ENCODE measurements around the gene CATSPERD. TPM values are rescaled to one million over a fixed set of nuclear protein-coding genes. Genes with fewer than 3 reads are reported as not detected.

CATSPERD gene
- total RNA-seq, 2 experiments from 2014 or later, result not detected

GRCh38 chr19:5805462-5806132 is 85.2 kb downstream of the CATSPERD start:
- peaks cover 33% of the 10 kb centered on the region for H3K27me3 Mint-ChIP-seq
- no peak overlapping the region for H3K27ac Mint-ChIP-seq
- no peaks in the 10 kb centered on the region for H3K9me3 Mint-ChIP-seq
- H3K4me1 Mint-ChIP-seq, result peaks cover 19% of the 10 kb centered on the region
- no peak overlapping the region for H3K4me3 Mint-ChIP-seq
- DNase-seq, result peak; percentile 70
- H3K36me3 Mint-ChIP-seq, result no peaks in the 10 kb centered on the region

DNA sequence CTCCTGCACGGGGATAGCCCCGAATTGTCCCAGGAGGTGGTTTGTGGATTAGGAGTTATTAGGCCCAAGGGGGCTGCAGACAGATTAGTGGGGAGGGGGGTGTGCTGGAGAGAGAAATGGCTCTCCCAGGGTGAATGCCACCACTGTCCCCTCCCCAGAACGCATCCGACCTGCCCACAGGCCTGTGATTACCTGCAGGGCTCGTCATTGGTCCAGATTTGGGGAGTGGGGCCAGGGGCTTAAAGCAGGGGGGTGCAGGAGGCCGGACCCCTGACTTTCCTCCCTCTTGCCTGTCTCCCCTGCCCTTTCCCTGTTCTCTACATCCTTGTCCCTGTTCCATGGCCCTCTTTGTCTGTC is 85.7 kb downstream of the CATSPERD start:
- Mint-ChIP-seq H3K4me1 (peaks cover 19% of the 10 kb centered on the region), H3K27ac (no peak overlapping the region), H3K4me3 (no peak overlapping the region), H3K27me3 (peaks cover 27% of the 10 kb centered on the region), H3K36me3 (no peaks in the 10 kb centered on the region), H3K9me3 (no peaks in the 10 kb centered on the region)
- DNase-seq, result no peak

DNA sequence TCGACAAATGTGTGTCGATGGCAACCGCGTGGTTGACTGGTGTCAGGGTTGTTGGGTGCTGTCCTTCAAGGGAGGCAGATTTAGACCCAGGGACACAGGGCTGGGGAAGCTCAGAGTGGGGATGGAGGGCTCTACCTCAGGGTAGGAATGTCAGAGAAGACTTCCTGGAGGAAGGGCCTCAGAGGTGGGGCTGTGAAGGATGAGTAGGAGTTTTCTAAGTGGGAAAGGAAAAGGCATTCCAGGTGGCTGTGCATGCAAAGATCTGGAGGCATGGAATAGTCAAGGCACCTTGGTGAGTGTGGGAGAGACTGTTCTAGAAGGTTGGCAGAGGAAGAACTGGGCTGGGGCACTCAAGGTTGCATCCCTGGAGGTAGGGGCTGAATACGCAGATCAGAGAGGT is 86.5 kb downstream of the CATSPERD start:
- no peak for DNase-seq
- Mint-ChIP-seq H3K4me3 (no peak overlapping the region), H3K9me3 (no peaks in the 10 kb centered on the region), H3K27me3 (peaks cover 23% of the 10 kb centered on the region), H3K27ac (no peak overlapping the region), H3K36me3 (no peaks in the 10 kb centered on the region), H3K4me1 (peaks cover 18% of the 10 kb centered on the region)

DNA sequence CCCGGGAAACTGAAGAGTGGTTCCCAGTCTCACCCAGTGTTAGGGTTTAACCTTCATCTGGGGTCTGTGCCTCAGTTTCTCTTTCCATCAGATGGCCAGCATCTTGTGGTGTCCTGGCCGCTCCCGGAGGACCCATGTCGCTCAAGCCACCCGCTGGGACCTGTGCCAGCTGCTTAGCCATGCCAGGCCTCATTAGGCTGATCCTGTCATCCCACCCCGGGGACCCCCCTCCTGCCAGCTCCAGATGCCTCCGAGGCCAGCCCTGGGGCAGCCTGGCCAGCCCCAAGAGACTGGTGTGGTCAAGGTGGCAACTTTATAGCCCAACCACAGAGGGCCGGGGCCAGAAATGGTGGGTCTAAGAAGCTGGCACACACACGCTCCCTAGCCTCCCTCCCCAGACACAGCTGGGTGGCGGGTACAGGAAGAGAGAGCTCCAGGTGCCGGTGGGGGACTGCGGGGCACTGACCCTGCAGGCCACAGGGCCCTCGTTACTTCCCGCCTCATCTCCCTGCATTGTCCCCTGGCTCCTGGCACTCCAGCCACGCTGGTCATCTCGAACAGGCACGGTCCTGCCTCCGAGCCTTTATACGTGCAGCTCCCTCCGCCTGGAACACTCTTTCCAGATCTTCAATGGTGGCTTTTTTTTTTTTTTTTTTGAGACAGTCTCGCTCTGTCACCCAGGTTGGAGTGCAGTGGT is 87.8 kb downstream of the CATSPERD start:
- Mint-ChIP-seq H3K4me1 (peaks cover 9% of the 10 kb centered on the region), H3K36me3 (no peaks in the 10 kb centered on the region)

DNA sequence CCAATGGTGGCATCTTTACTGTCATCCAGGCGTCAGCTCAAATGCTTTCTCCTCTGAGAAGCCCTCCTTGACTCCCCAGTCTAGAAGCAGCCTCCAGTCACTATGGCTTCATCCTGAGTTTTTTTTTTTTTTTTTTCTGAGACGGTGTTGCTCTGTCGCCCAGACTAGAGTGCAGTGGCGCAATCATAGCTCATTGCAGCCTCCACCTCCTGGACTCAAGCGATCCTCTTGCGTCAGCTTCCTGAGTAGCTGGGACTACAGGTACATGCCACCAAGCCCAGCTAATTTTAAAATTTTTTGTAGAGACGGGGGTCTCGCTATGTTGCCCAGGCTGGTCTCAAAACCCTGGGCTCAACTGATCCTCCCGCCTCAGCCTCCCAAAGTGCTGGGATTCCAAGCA is 88.6 kb downstream of the CATSPERD start:
- Mint-ChIP-seq H3K27ac (no peak overlapping the region), H3K36me3 (no peaks in the 10 kb centered on the region), H3K27me3 (peaks cover 10% of the 10 kb centered on the region), H3K4me3 (no peak overlapping the region), H3K9me3 (no peaks in the 10 kb centered on the region), H3K4me1 (peaks cover 3% of the 10 kb centered on the region)
- no peak for DNase-seq

More for the DNA sequence above, 87.8 kb downstream of the CATSPERD start:
- Mint-ChIP-seq H3K4me3 (no peak overlapping the region), H3K27me3 (peaks cover 12% of the 10 kb centered on the region), H3K27ac (no peak overlapping the region), H3K9me3 (no peaks in the 10 kb centered on the region)
- DNase-seq, result no peak

- no peaks in the 10 kb centered on the region for H3K4me1 Mint-ChIP-seq
- no peaks in the 10 kb centered on the region for H3K9me3 Mint-ChIP-seq
- peaks cover 6% of the 10 kb centered on the region for H3K27me3 Mint-ChIP-seq
- H3K27ac Mint-ChIP-seq, result no peak overlapping the region
- no peak for DNase-seq
- no peak overlapping the region for H3K4me3 Mint-ChIP-seq
- H3K36me3 Mint-ChIP-seq, result no peaks in the 10 kb centered on the region
Observed at GRCh38 chr19:5809469-5809868, 89.0 kb downstream of the CATSPERD start.

- no peak overlapping the region for H3K27ac Mint-ChIP-seq
- H3K4me1 Mint-ChIP-seq, result no peaks in the 10 kb centered on the region
- H3K27me3 Mint-ChIP-seq, result peaks cover under 1% of the 10 kb centered on the region
- no peak for DNase-seq
- no peaks in the 10 kb centered on the region for H3K36me3 Mint-ChIP-seq
- H3K9me3 Mint-ChIP-seq, result no peaks in the 10 kb centered on the region
- H3K4me3 Mint-ChIP-seq, result no peak overlapping the region
Observed at GRCh38 chr19:5811117-5811516, 90.7 kb downstream of the CATSPERD start.

GRCh38 chr19:5814123-5814851 is 93.8 kb downstream of the CATSPERD start:
- Mint-ChIP-seq H3K36me3 (no peaks in the 10 kb centered on the region), H3K4me1 (no peaks in the 10 kb centered on the region), H3K4me3 (no peak overlapping the region), H3K27me3 (peaks cover 4% of the 10 kb centered on the region), H3K27ac (no peak overlapping the region), H3K9me3 (no peaks in the 10 kb centered on the region)
- no peak for DNase-seq

DNA sequence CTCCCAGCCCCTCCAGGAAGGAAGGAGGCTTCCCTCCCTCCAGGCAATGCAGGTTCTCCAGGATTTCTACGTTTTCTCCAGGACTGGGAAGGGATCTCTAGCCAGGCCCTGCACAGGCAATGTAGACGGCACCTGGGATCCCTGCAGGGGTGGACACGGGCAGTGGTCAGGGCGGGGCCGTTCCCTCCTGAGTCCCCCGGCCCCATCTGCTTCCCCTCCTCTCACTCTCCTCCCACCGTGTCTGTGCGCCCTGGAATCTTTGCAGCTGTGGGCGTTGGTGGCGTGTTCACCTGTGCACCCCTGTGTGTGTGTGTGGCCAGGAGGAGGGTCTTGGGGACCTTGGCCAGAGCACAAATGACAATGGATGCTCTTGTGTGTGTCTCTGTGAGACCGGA is 94.4 kb downstream of the CATSPERD start:
- H3K27ac Mint-ChIP-seq, result no peak overlapping the region
- H3K4me1 Mint-ChIP-seq, result no peaks in the 10 kb centered on the region
- H3K4me3 Mint-ChIP-seq, result no peak overlapping the region
- no peaks in the 10 kb centered on the region for H3K36me3 Mint-ChIP-seq
- no peak for DNase-seq
- H3K9me3 Mint-ChIP-seq, result no peaks in the 10 kb centered on the region
- H3K27me3 Mint-ChIP-seq, result peaks cover 4% of the 10 kb centered on the region

DNA sequence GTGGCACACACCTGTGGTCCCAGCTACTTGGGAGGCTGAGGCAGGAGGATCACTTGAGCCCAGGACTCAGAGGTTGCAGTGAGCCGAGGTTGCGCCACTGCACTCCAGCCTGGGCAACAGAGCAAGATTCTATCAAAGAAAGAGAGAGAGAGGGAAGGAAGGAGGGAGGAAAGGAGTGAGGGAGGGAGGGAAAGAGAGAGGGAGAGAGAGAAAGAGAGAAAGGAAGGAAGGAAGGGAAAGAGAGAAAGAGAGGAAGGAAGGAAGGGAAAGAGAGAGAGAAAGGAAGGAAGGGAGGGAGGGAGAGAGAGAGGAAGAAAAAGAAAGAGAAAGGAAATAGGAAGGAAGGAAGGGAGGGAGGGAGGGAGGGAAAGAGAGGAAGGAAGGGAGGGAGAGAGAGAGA is 96.8 kb downstream of the CATSPERD start:
- Mint-ChIP-seq H3K4me1 (no peaks in the 10 kb centered on the region), H3K36me3 (no peaks in the 10 kb centered on the region), H3K27ac (no peak overlapping the region), H3K27me3 (peaks cover 4% of the 10 kb centered on the region), H3K9me3 (no peaks in the 10 kb centered on the region), H3K4me3 (no peak overlapping the region)
- no peak for DNase-seq

- H3K4me1 Mint-ChIP-seq, result no peaks in the 10 kb centered on the region
- H3K9me3 Mint-ChIP-seq, result no peaks in the 10 kb centered on the region
- H3K27ac Mint-ChIP-seq, result no peak overlapping the region
- no peak overlapping the region for H3K4me3 Mint-ChIP-seq
- no peak for DNase-seq
- no peaks in the 10 kb centered on the region for H3K36me3 Mint-ChIP-seq
- peaks cover 4% of the 10 kb centered on the region for H3K27me3 Mint-ChIP-seq
Observed at GRCh38 chr19:5818594-5818993, 98.2 kb downstream of the CATSPERD start.

DNA sequence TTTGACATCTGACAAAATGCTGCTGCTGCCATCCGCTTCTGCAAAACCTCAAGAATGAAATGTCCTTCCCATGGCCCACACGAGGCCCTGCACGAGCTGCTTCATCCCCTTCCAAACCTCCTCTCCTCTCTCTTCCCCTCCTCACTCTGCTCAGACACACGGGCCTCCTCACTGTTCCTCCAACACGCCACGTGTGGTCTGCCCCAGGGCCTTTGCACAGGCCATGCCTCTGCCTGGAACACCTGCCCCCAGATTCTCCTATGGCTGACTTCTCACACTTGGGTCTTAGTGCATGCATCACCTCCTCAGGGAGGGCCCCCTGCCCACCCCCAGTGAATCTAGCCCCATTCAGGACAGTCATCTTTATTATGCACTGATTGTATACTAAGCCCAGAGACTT is 100.3 kb downstream of the CATSPERD start:
- H3K4me3 Mint-ChIP-seq, result no peak overlapping the region
- DNase-seq, result no peak
- no peak overlapping the region for H3K27ac Mint-ChIP-seq
- H3K27me3 Mint-ChIP-seq, result peaks cover 4% of the 10 kb centered on the region
- H3K4me1 Mint-ChIP-seq, result no peaks in the 10 kb centered on the region
- no peaks in the 10 kb centered on the region for H3K36me3 Mint-ChIP-seq
- no peaks in the 10 kb centered on the region for H3K9me3 Mint-ChIP-seq

DNA sequence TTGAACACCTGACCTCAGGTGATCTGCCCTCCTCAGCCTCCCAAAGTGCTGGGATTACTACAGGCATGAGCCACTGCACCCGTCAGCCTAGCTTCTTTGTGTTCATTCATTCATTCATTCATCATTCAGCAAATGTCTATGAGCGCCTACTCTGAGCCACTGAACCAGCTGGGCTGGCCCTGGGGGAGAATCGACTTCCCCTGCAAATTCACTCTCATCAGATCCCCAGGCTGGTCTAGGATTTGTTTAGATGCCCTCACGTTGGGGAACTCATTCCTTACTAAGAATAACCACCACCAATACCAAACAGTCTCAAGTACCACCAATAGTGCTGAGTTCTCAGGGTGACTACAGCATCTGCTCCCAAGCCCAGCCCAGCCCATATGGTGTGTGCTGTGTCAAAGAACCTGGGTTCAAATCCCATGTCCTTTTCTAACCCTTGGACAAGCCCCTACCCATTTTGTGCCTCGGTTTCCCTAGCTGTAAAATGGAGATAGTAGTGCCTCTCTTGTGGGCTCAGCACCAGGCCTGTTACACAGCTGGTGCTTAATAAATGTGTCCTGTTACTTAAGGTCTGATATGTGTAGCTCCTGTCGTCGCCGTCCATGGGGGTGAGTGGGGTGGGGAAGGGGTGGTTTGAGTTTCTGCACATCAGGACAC is 101.2 kb downstream of the CATSPERD start:
- H3K4me3 Mint-ChIP-seq, result no peak overlapping the region
- H3K4me1 Mint-ChIP-seq, result peaks cover under 1% of the 10 kb centered on the region
- DNase-seq, result no peak
- H3K9me3 Mint-ChIP-seq, result no peaks in the 10 kb centered on the region
- H3K27me3 Mint-ChIP-seq, result no peaks in the 10 kb centered on the region
- no peaks in the 10 kb centered on the region for H3K36me3 Mint-ChIP-seq
- no peak overlapping the region for H3K27ac Mint-ChIP-seq

DNA sequence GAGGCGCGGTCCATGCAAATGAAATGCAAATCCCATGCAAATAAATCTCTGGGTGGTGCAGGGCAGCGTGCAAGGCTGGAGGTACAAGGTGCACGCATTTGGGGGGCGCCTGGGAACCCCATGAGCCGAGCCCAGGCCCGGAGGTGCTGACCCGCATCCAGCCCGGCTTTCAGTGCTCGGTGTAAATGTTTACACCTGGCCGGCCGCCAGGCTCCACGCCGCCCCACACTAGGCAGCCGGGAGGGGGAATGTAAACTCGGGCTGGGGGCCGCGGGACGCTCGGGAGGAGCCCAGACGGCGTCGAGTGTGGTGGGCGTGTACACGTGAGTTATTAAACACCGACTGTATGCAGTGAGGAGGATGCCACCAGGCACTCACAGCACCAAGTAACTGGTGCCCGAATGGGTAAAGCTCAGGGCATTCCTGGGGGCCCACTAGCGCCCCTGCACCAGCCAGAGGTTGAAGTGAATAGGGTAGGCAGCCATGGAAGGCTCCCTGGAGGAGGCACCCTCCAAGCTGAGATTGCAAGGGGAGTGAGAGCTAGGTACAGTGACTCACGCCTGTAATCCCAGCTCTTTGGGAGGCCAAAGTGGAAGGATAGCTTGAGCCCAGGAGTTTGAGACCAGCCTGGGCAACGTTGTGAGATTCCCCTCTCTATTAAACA is 101.9 kb downstream of the CATSPERD start:
- H3K4me3 Mint-ChIP-seq, result no peak overlapping the region
- H3K27ac Mint-ChIP-seq, result no peak overlapping the region
- peaks cover 7% of the 10 kb centered on the region for H3K4me1 Mint-ChIP-seq
- H3K27me3 Mint-ChIP-seq, result no peaks in the 10 kb centered on the region
- DNase-seq, result no peak
- H3K9me3 Mint-ChIP-seq, result no peaks in the 10 kb centered on the region
- no peaks in the 10 kb centered on the region for H3K36me3 Mint-ChIP-seq

All from activated naive CD8-positive, alpha-beta T cell treated with anti-CD3 and anti-CD28 coated beads for 36 hours (primary cell).